Keratinocyte (primary cell): ENCODE measurements around the gene RTP1. TPM values are rescaled to one million over a fixed set of nuclear protein-coding genes. Genes with fewer than 3 reads are reported as not detected.
A peak's percentile ranks its signal among the peaks of the same experiment; 100 is the strongest.

Experiments
- DNase-seq: peaks from one replicate; pipeline ENCODE4 v3.0.0-alpha.2; 2011; ENCODE audit warnings: low read depth, missing footprints, low spot score
- FAIRE-seq: peaks from 2 replicates; lab custom pipeline; 2011; peaks lifted over from hg19 to GRCh38; lab: Jason Lieb, UNC
- H2AFZ ChIP-seq: 2 replicates; pipeline ENCODE4 v1.6.0; 2012; ENCODE audit warnings: low read length, control low read depth, inconsistent platforms; ENCODE audit not compliant: control insufficient read depth
- H3K27ac ChIP-seq: 2 replicates; pipeline ENCODE4 v1.5.1; 2011; ENCODE audit warnings: low read length; ENCODE audit not compliant: control insufficient read depth, insufficient read depth
- H3K27me3 ChIP-seq: 3 replicates; pipeline ENCODE4 v1.6.0; 2011; ENCODE audit warnings: low read length; ENCODE audit not compliant: control insufficient read depth, insufficient read depth; ENCODE audit errors: extremely low read depth
- H3K36me3 ChIP-seq, 2 experiments: 2 replicates in 1 of 2; 3 replicates in 1 of 2; pipeline ENCODE4 v1.5.1; 2011; ENCODE audit warnings: low read length in 2 of 2, mild to moderate bottlenecking in 1 of 2; ENCODE audit not compliant: control insufficient read depth in 2 of 2, insufficient read depth in 2 of 2; ENCODE audit errors: extremely low read depth in 1 of 2
- H3K4me1 ChIP-seq: 3 replicates; pipeline ENCODE4 v1.5.1; 2011; ENCODE audit warnings: low read length; ENCODE audit not compliant: control insufficient read depth, insufficient read depth; ENCODE audit errors: extremely low read depth
- H3K4me2 ChIP-seq: 3 replicates; pipeline ENCODE4 v1.6.0; 2011; ENCODE audit warnings: low read depth, low read length; ENCODE audit not compliant: control insufficient read depth, insufficient read depth; ENCODE audit errors: extremely low read depth
- H3K4me3 ChIP-seq, 3 experiments: fragments of 200-600 bp in 1 of 3; sonication (generic) in 1 of 3; 2 replicates in 2 of 3; 3 replicates in 1 of 3; pipeline ENCODE4 v1.5.1; 2011 to 2016; ENCODE audit warnings: low read length in 3 of 3, mild to moderate bottlenecking in 3 of 3, control low read depth in 2 of 3, inconsistent platforms in 1 of 3, low read depth in 1 of 3, mixed read lengths in 1 of 3, mixed run types in 1 of 3, moderate library complexity in 1 of 3; ENCODE audit not compliant: control insufficient read depth in 2 of 3, insufficient read depth in 2 of 3; ENCODE audit errors: extremely low read depth in 1 of 3
- H3K79me2 ChIP-seq: 2 replicates; pipeline ENCODE4 v1.6.0; 2012; ENCODE audit warnings: low read length; ENCODE audit not compliant: control insufficient read depth, insufficient read depth
- H3K9ac ChIP-seq: 3 replicates; pipeline ENCODE4 v1.6.0; 2011; ENCODE audit warnings: low read length; ENCODE audit not compliant: control insufficient read depth, insufficient read depth; ENCODE audit errors: extremely low read depth
- H3K9me1 ChIP-seq: 3 replicates; pipeline ENCODE4 v1.6.0; 2011; ENCODE audit warnings: low read length; ENCODE audit not compliant: control insufficient read depth, insufficient read depth; ENCODE audit errors: extremely low read depth
- H3K9me3 ChIP-seq: 2 replicates; pipeline ENCODE4 v1.5.1; 2012; ENCODE audit warnings: low read depth, low read length; ENCODE audit not compliant: control insufficient read depth
- H4K20me1 ChIP-seq: 3 replicates; pipeline ENCODE4 v1.6.0; 2011; ENCODE audit warnings: low read length; ENCODE audit not compliant: control insufficient read depth, insufficient read depth; ENCODE audit errors: extremely low read depth
- CTCF ChIP-seq, 3 experiments: IDR thresholded peaks in 1 of 3; conservative IDR thresholded peaks in 1 of 3; optimal IDR thresholded peaks in 1 of 3; 2 replicates in 2 of 3; 3 replicates in 1 of 3; pipeline versions ENCODE3 to v1.5.1; 2011; ENCODE audit warnings: low read length in 3 of 3, mild to moderate bottlenecking in 3 of 3, moderate library complexity in 2 of 3, control low read depth in 1 of 3, inconsistent platforms in 1 of 3; ENCODE audit not compliant: insufficient read depth in 2 of 3; ENCODE audit errors: extremely low read depth in 1 of 3
- EZH2 ChIP-seq: IDR thresholded peaks from one replicate; pipeline ENCODE4 v1.6.1; 2012; ENCODE audit warnings: inconsistent platforms, mild to moderate bottlenecking, low read length, moderate library complexity
- dilution Hi-C: fragments of 300-500 bp; cut with MboI; formaldehyde crosslinking; loops from one replicate; pipeline ENCODE4 v1.7.0; 2020; ENCODE audit warnings: low sequenced_read_pairs; ENCODE audit not compliant: extremely low pct_ligation_motif_present
- polyA plus RNA-seq, 5 experiments: library from polyadenylated mRNA; depleted of rRNA in 3 of 5; stranded (reverse) in 3 of 5; stranded (forward) in 1 of 5; unstranded in 1 of 5; fragments of >200 nt; gene quantifications; 1 replicate in 1 of 5; 2 replicates in 3 of 5; 3 replicates in 1 of 5; pipeline versions ENCODE4 v1.2.1 to v1.2.3, GENCODE V29; 2011 to 2012; ENCODE audit warnings: missing spikeins in 2 of 5, low read depth in 1 of 5, low replicate concordance in 1 of 5

Gene RTP1
- polyA plus RNA-seq, 1 donor (not counting 4 experiments of a cell fraction or from before 2014, with no cell fraction given) = not detected

DNA sequence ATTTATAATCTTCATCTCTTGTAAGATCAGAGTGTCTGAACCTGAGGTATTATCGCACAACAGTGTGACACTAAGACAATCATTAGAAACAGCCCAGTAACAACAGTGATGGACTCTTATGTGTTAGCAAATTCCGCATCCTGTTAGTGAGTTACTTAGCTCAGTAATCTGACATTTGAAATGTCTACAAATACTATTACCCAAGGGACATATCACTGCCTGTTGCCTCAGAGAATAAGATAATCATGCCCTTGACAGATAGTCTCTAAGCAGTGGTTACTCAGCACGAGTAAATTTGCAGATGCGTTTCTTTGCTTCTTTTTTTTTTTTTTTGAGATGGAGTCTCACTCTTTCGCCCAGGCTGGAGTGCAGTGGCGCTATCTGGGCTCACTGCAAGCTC, 13.4 kb upstream of the RTP1 start:
- Histone ChIP-seq H3K9me1 (no peaks in the 10 kb centered on the region), H3K9me3 (no peaks in the 10 kb centered on the region), H3K4me2 (no peak overlapping the region), H2AFZ (no peak overlapping the region), H3K4me3 (no peak overlapping the region), H3K36me3 (no peaks in the 10 kb centered on the region), H4K20me1 (no peaks in the 10 kb centered on the region), H3K27ac (no peak overlapping the region), H3K9ac (no peak overlapping the region), H3K4me1 (peaks cover 24% of the 10 kb centered on the region), H3K27me3 (no peaks in the 10 kb centered on the region), H3K79me2 (no peaks in the 10 kb centered on the region)
- FAIRE-seq (peak; percentile 36), DNase-seq (no peak)
- no peak for TF ChIP-seq CTCF (optimal IDR thresholded peaks at IDR 0.05 in 1 of 3, IDR thresholded peaks at IDR 0.05 in 1 of 3, conservative IDR thresholded peaks at IDR 0.05 in 1 of 3; ENCODE audit: extremely low read depth in 1 of 3, insufficient read depth in 2 of 3, low read length in 3 of 3)
- TF ChIP-seq EZH2 = no peak
- dilution Hi-C loops = no loop called here

DNA sequence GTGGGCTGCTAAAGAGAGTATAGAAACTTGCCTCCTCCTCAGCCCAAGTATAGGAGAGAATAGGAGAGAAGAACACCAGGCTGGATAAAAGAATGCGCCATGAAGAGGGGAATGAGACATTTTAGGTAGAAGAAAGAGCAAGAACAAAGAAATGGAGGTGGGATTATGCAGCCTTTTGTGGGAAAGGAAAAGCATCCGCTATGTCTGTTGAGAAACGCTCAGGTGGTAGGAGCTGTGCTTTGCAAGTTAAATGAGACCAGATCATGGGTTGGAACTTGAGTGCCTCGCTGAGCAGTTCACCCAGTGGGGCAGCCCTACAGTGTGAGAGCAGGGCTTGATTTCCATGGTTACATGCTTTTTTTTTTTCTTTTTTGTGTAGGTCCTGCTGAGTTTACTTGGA, 11.5 kb upstream of the RTP1 start:
- H4K20me1 ChIP-seq = no peaks in the 10 kb centered on the region
- DNase-seq (no peak), FAIRE-seq (no peak)
- H3K27ac ChIP-seq = no peak overlapping the region
- no peak for TF ChIP-seq CTCF (optimal IDR thresholded peaks at IDR 0.05 in 1 of 3, IDR thresholded peaks at IDR 0.05 in 1 of 3, conservative IDR thresholded peaks at IDR 0.05 in 1 of 3; ENCODE audit: extremely low read depth in 1 of 3, insufficient read depth in 2 of 3, low read length in 3 of 3)
- no peak for TF ChIP-seq EZH2
- H3K4me2 ChIP-seq = no peak overlapping the region
- no peaks in the 10 kb centered on the region for H3K36me3 ChIP-seq
- no peaks in the 10 kb centered on the region for H3K9me1 ChIP-seq
- no peak overlapping the region for H3K4me3 ChIP-seq
- no peak overlapping the region for H3K9ac ChIP-seq
- no peaks in the 10 kb centered on the region for H3K79me2 ChIP-seq
- no peak overlapping the region for H2AFZ ChIP-seq
- no peaks in the 10 kb centered on the region for H3K27me3 ChIP-seq
- dilution Hi-C loops = no loop called here
- peaks cover 24% of the 10 kb centered on the region for H3K4me1 ChIP-seq
- no peaks in the 10 kb centered on the region for H3K9me3 ChIP-seq
